ENCODE results near the gene PCOLCE2.

GRCh38 chr3:142876417-142876816 is 12.5 kb downstream of the PCOLCE2 start:
- TF ChIP-seq, protein P1, sequence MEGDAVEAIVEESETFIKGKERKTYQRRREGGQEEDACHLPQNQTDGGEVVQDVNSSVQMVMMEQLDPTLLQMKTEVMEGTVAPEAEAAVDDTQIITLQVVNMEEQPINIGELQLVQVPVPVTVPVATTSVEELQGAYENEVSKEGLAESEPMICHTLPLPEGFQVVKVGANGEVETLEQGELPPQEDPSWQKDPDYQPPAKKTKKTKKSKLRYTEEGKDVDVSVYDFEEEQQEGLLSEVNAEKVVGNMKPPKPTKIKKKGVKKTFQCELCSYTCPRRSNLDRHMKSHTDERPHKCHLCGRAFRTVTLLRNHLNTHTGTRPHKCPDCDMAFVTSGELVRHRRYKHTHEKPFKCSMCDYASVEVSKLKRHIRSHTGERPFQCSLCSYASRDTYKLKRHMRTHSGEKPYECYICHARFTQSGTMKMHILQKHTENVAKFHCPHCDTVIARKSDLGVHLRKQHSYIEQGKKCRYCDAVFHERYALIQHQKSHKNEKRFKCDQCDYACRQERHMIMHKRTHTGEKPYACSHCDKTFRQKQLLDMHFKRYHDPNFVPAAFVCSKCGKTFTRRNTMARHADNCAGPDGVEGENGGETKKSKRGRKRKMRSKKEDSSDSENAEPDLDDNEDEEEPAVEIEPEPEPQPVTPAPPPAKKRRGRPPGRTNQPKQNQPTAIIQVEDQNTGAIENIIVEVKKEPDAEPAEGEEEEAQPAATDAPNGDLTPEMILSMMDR (IDR thresholded peaks at IDR 0.05; ENCODE audit: extremely low read depth in 1 of 2, insufficient read depth in 1 of 2, low read depth in 1 of 2, low read length in 2 of 2) = no peak
- TF ChIP-seq POLR2AphosphoS5 (IDR thresholded peaks at IDR 0.05; ENCODE audit: insufficient read depth, low read depth, low read length) (no peak), POLR2A (IDR thresholded peaks at IDR 0.05; ENCODE audit: low read depth, low read length) (no peak), JUN (IDR thresholded peaks at IDR 0.05; ENCODE audit: borderline replicate concordance, insufficient read depth, insufficient read length, low read depth) (no peak), EZH2 (IDR thresholded peaks at IDR 0.05; ENCODE audit: borderline replicate concordance, low read depth, low read length, severe bottlenecking) (no peak)
- TF ChIP-seq, protein P2, sequence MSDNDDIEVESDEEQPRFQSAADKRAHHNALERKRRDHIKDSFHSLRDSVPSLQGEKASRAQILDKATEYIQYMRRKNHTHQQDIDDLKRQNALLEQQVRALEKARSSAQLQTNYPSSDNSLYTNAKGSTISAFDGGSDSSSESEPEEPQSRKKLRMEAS (IDR thresholded peaks at IDR 0.05; ENCODE audit: insufficient read depth, insufficient read length) = no peak

Data from endothelial cell of umbilical vein (primary cell).